NB4 (cell line): ENCODE data around the gene PDK1.

ENCODE experiments used
- DNase-seq: peaks from one replicate; pipeline ENCODE4 v3.0.0; 2010; ENCODE audit warnings: low read depth
- H3K4me3 ChIP-seq: one replicate; pipeline ENCODE4 v1.5.1; 2011; ENCODE audit warnings: mild to moderate bottlenecking, low read depth, low read length, moderate library complexity
- CTCF ChIP-seq: IDR thresholded peaks from one replicate; pipeline ENCODE4 v1.5.1; 2012; ENCODE audit warnings: low read depth, low read length
- MAX ChIP-seq: IDR thresholded peaks from 2 replicates; pipeline ENCODE4 v1.6.1; 2011; ENCODE audit warnings: low read depth, low read length
- MYC ChIP-seq: IDR thresholded peaks from 2 replicates; pipeline ENCODE4 v1.6.1; 2011; ENCODE audit warnings: low read depth, low read length
- POLR2A ChIP-seq: IDR thresholded peaks from 2 replicates; pipeline ENCODE4 v1.6.1; 2011; ENCODE audit warnings: mild to moderate bottlenecking; ENCODE audit not compliant: insufficient read length; ENCODE audit errors: extremely low read depth

The PDK1 gene

DNA sequence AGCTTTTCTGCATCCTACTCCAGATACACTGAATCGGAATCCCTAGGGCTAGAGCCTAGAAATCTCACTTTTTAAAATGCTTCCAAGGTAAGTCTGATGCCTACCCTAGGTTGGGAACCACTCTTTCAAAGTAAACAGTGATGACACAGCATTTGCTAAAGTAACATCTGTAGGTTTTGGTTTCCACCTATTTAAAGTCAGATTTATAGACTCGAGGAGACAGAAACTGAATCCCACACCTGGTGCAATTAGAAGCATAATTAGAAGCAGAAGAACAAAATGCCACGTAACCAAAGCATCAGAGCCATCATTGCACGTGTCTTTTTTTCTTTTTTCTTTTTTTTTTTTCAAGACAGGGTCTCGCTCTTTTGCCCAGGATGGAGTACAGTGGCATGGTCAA, 40.9 kb downstream of the PDK1 start:
- TF ChIP-seq CTCF: no peak
- TF ChIP-seq MYC: no peak
- no peak for TF ChIP-seq POLR2A
- no peak for TF ChIP-seq MAX
- no peak for DNase-seq
- no peak overlapping the region for H3K4me3 ChIP-seq

GRCh38 chr2:172597176-172597842, 41.4 kb downstream of the PDK1 start:
- no peak for TF ChIP-seq MAX
- no peak for TF ChIP-seq POLR2A
- no peak for TF ChIP-seq MYC
- no peak for TF ChIP-seq CTCF
- H3K4me3 ChIP-seq: no peak overlapping the region
- DNase-seq: no peak

GRCh38 chr2:172599947-172600346, 44.1 kb downstream of the PDK1 start:
- TF ChIP-seq MAX (no peak), POLR2A (no peak), MYC (no peak), CTCF (no peak)
- H3K4me3 ChIP-seq: no peak overlapping the region
- no peak for DNase-seq

GRCh38 chr2:172600557-172601008, 44.7 kb downstream of the PDK1 start:
- H3K4me3 ChIP-seq: no peak overlapping the region
- no peak for DNase-seq
- TF ChIP-seq POLR2A (no peak), CTCF (no peak), MAX (no peak), MYC (no peak)

DNA sequence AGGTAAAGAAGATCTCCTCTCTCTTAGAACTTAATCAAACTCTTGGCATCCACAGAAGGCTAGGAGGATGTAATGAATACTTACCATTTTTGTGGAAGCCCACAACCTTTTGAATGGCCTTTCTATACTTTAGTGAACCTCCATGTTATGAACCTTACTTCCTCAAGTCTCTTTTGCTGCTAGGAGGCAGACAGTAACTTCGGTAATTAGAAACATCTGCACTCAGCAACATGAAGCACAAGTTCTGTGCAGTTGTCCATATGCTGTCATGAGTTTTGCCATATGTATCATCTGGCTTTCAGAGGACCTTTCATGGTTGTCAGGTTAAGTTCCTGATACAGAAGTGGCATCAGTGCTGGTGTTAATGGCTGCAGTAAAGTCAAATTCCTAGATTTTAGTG, 50.4 kb downstream of the PDK1 start:
- TF ChIP-seq POLR2A (no peak), MYC (no peak), CTCF (no peak), MAX (no peak)
- DNase-seq: no peak
- H3K4me3 ChIP-seq: no peak overlapping the region
